Measurements from ENCODE around the gene CD19. TPM values are rescaled to one million over a fixed set of nuclear protein-coding genes. Genes with fewer than 3 reads are reported as not detected.

Gene CD19
- total RNA-seq, 5 donors from 2014 or later (not counting 1 experiment from before 2014, with no cell fraction given) = 0.82 to 11.9 (median 3.5) TPM

GRCh38 chr16:28987170-28987853 is 55.5 kb downstream of the CD19 start:
- POLR2A ChIA-PET = interaction anchor here (0.7 to 1.0 kb wide), 4 partner anchors 19 to 163 kb away, joined by 4 read pairs; no protein-coding TSS in a partner anchor

More at GRCh38 chr16:28987170-28987853, 55.5 kb downstream of the CD19 start:
- DNase-seq (no peak), ATAC-seq (replicated peaks in 1 of 4) (no peak)
- Mint-ChIP-seq H3K4me3 (peak overlapping the region; percentile 95 to 99 (median 99)), H3K9me3 (peaks cover 0 to 6% (median 5%) of the 10 kb centered on the region in 3 donors), H3K36me3 (peaks cover 52% of the 10 kb centered on the region), H3K27ac (peak overlapping the region; percentile 94 to 98), H3K4me1 (peaks cover 62 to 78% (median 67%) of the 10 kb centered on the region in 3 donors), H3K27me3 (no peaks in the 10 kb centered on the region)
- H3K36me3 ChIP-seq (ENCODE audit: control insufficient read depth in 2 of 2, extremely low read depth in 1 of 2, insufficient read depth in 1 of 2, low read length in 1 of 2) = peaks cover 14 to 58% of the 10 kb centered on the region in 2 donors
- H3K4me3 ChIP-seq (ENCODE audit: control insufficient read depth in 1 of 2, extremely low read depth in 1 of 2, low read length in 1 of 2) = peak overlapping the region; percentile 92 to 99
- H3K27ac ChIP-seq (ENCODE audit: low read length) = peak overlapping the region; percentile 65
- no peaks in the 10 kb centered on the region for H3K27me3 ChIP-seq (replicated peaks in 1 of 2; ENCODE audit: control insufficient read depth in 2 of 2, extremely low read depth in 1 of 2, insufficient read depth in 2 of 2, low read length in 1 of 2)
- 23% methylated on average over 1 of the region's 4 CpGs for WGBS (ENCODE audit: insufficient coverage)
- H3K4me1 ChIP-seq (ENCODE audit: control insufficient read depth in 1 of 2, extremely low read depth in 1 of 2, insufficient read depth in 2 of 2, low read length in 2 of 2) = peaks cover 31 to 81% of the 10 kb centered on the region in 2 experiments
- CTCF ChIA-PET = interaction anchor here (0.6 to 1.2 kb wide), 5 partner anchors 9 to 971 kb away, joined by 3 to 4 read pairs (median 3); no protein-coding TSS in a partner anchor
- no peaks in the 10 kb centered on the region for H3K9me3 ChIP-seq

Other genes starting within 250 kb of the CD19 start
- gene EIF3C, start 220.5 kb upstream of the CD19 start, total RNA-seq = 100 to 1,000 TPM; 196 to 414 (median 337) TPM
- 1 to 10 TPM; 3.8 to 6.6 (median 4.5) TPM for gene NPIPB9, start 180.2 kb upstream of the CD19 start, total RNA-seq
- gene ATXN2L, start 109.0 kb upstream of the CD19 start, total RNA-seq = 100 to 1,000 TPM; 273 to 345 (median 281) TPM
- 100 to 1,000 TPM in 4 of 5 donors, 10 to 100 TPM in 1; 90.2 to 131 (median 105) TPM for gene TUFM, start 85.6 kb upstream of the CD19 start, total RNA-seq
- 100 to 1,000 TPM in 3 of 5 donors, 10 to 100 TPM in 2; 90.5 to 127 (median 120) TPM for gene SH2B1, start 68.1 kb upstream of the CD19 start, total RNA-seq
- gene ATP2A1, start 53.5 kb upstream of the CD19 start, total RNA-seq = 1 to 10 TPM in 2 of 5 donors, under 1 TPM in 3; 0.82 to 1.6 (median 0.95) TPM
- gene RABEP2, start 6.7 kb upstream of the CD19 start, total RNA-seq = 10 to 100 TPM; 26.9 to 35.5 (median 33.5) TPM
- 100 to 1,000 TPM in 3 of 5 donors, 10 to 100 TPM in 2; 78.5 to 111 (median 100) TPM for gene NFATC2IP, start 19.0 kb downstream of the CD19 start, total RNA-seq
- 10 to 100 TPM; 28.2 to 53.2 (median 47.7) TPM for gene SPNS1, start 42.8 kb downstream of the CD19 start, total RNA-seq
- gene LAT, start 53.1 kb downstream of the CD19 start, total RNA-seq = 100 to 1,000 TPM; 237 to 440 (median 378) TPM